HepG2 (cell line): Measurements from ENCODE around the gene TENT4B.

Experiments used
- CTCF ChIP-seq: sonication (generic); formaldehyde crosslinking; IDR thresholded peaks from 2 replicates; pipeline ENCODE4 v1.5.0; 2020; ENCODE audit warnings: mild to moderate bottlenecking, missing genetic modification reagents, moderate library complexity
- KDM5B ChIP-seq: sonication (generic); formaldehyde crosslinking; IDR thresholded peaks from 2 replicates; pipeline ENCODE4 v1.4.0; 2020; ENCODE audit warnings: missing genetic modification reagents, mild to moderate bottlenecking, borderline replicate concordance
- MLXIP ChIP-seq: sonication (generic); formaldehyde crosslinking; IDR thresholded peaks from 2 replicates; pipeline ENCODE4 v1.9.0; 2021; ENCODE audit warnings: missing genetic modification reagents, borderline replicate concordance
- NFIC ChIP-seq: IDR thresholded peaks from 2 replicates; pipeline ENCODE4 v1.6.1; 2012; ENCODE audit warnings: mild to moderate bottlenecking, low read length, inconsistent platforms
- POLR2AphosphoS5 ChIP-seq: IDR thresholded peaks from 2 replicates; pipeline ENCODE4 v1.6.1; 2012; ENCODE audit warnings: low read depth, low read length
- TRIM24 ChIP-seq: sonication (generic); formaldehyde crosslinking; IDR thresholded peaks from 2 replicates; pipeline ENCODE4 v1.8.0; 2022; ENCODE audit warnings: mild to moderate bottlenecking, missing genetic modification reagents
- ZKSCAN5 ChIP-seq: sonication (generic); formaldehyde crosslinking; IDR thresholded peaks from 2 replicates; pipeline ENCODE4 v1.5.1; 2020; ENCODE audit warnings: mild to moderate bottlenecking, missing genetic modification reagents
- ZNF280B ChIP-seq: sonication (generic); formaldehyde crosslinking; IDR thresholded peaks from 2 replicates; pipeline ENCODE4 v1.5.0; 2020; ENCODE audit warnings: missing genetic modification reagents, mild to moderate bottlenecking, borderline replicate concordance
- ZNF639 ChIP-seq: conservative IDR thresholded peaks from 2 replicates; pipeline ENCODE4 v1.6.1; 2018; ENCODE audit warnings: missing genetic modification reagents

GRCh38 chr16:50204453-50205108 is 51.5 kb downstream of the TENT4B start:
- TF ChIP-seq ZNF280B (no peak), ZKSCAN5 (CRISPR knock-in tag) (no peak), MLXIP (CRISPR knock-in tag) (no peak), ZNF639 (CRISPR knock-in tag) (no peak), TRIM24 (no peak), KDM5B (CRISPR knock-in tag) (no peak), CTCF (CRISPR knock-in tag) (no peak), POLR2AphosphoS5 (no peak), NFIC (no peak)
